ENCODE measurements around the gene MED28.

GRCh38 chr4:17623451-17624001 lies 9.1 kb downstream of the MED28 start:
- TF ChIP-seq CTCF (IDR thresholded peaks at IDR 0.05) (no peak), EZH2 (IDR thresholded peaks at IDR 0.05; ENCODE audit: borderline replicate concordance, insufficient read depth, low read depth, low read length, poor library complexity, severe bottlenecking) (no peak)

Data from B cell (primary cell).